RWPE1 (cell line): ENCODE results near the gene FEM1B.
"Not testable (repeated sequence)": the region's sequence is repeated elsewhere in the genome, so short reads cannot be mapped to it uniquely, and the experiment has no call there.

Experiments used
- CTCF ChIA-PET: fragments of 350-600 bp; sonication (Branson Sonifier 250); formaldehyde crosslinking; extraction: SDS; loops from one replicate; lab custom pipeline; 2021; lab: Yijun Ruan, JAX
- POLR2A ChIA-PET: fragments of 400-600 bp; formaldehyde crosslinking; extraction: SDS; loops from one replicate; lab custom pipeline; 2020; ENCODE audit warnings: antibody characterized with exemption; ENCODE audit not compliant: low non-redundant PET; lab: Yijun Ruan, JAX
- DNase-seq: peaks from one replicate; pipeline ENCODE4 v3.0.0; 2012; ENCODE audit warnings: low spot score
- H3K27ac ChIP-seq: fragments of 450-650 bp; 2 replicates; pipeline ENCODE4 v1.5.1; 2017
- TF ChIP-seq, protein P1 (sequence below): fragments of 450-650 bp; conservative IDR thresholded peaks from 2 replicates; pipeline ENCODE4 v1.5.1; 2017; ENCODE audit warnings: low read depth, mild to moderate bottlenecking

Gene FEM1B

DNA sequence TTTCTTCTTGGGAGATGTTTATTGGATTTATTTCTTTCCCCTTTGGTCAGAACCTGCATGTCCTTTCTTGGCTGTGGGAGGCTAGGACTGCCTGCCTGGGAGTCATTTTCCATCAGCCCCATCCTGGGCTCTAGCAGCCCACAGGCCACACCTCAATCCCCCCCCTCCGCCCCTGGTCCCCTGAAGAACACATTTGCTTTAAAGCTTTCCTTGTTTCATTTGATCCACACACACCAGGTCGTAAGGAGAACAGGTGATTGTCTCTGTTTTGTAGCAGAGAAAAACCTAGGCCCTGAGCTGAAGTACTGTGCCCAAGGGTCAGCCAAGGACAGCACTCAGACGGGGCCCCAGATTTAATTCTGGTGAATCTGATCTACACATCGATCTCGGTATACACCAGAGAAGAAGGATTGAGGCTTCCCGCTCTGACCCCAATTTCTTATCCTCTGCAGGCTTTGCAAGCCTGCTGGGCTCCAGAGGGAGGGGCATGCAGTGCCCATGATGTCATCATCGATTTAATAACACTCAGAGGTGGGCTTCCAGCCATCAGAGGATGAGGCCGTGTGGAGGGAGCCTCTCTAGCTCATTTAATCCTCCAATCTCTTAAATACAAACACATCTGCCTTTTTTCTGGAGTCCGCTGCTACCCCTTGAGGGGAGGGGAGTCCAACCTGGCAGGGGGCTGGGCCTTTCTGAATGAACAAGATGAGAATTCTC is 46.3 kb upstream of the FEM1B start:
- H3K27ac ChIP-seq = peak overlapping the region; percentile 8
- POLR2A ChIA-PET = interaction anchor here (0.6 kb wide), 1 partner anchor 1561 kb away, joined by 3 read pairs; no protein-coding TSS in a partner anchor
- DNase-seq = no peak
- CTCF ChIA-PET = interaction anchor here (1.2 kb wide), 1 partner anchor 75 kb away, joined by 3 read pairs; no protein-coding TSS in a partner anchor
- TF ChIP-seq, protein P1, sequence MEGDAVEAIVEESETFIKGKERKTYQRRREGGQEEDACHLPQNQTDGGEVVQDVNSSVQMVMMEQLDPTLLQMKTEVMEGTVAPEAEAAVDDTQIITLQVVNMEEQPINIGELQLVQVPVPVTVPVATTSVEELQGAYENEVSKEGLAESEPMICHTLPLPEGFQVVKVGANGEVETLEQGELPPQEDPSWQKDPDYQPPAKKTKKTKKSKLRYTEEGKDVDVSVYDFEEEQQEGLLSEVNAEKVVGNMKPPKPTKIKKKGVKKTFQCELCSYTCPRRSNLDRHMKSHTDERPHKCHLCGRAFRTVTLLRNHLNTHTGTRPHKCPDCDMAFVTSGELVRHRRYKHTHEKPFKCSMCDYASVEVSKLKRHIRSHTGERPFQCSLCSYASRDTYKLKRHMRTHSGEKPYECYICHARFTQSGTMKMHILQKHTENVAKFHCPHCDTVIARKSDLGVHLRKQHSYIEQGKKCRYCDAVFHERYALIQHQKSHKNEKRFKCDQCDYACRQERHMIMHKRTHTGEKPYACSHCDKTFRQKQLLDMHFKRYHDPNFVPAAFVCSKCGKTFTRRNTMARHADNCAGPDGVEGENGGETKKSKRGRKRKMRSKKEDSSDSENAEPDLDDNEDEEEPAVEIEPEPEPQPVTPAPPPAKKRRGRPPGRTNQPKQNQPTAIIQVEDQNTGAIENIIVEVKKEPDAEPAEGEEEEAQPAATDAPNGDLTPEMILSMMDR = no peak

DNA sequence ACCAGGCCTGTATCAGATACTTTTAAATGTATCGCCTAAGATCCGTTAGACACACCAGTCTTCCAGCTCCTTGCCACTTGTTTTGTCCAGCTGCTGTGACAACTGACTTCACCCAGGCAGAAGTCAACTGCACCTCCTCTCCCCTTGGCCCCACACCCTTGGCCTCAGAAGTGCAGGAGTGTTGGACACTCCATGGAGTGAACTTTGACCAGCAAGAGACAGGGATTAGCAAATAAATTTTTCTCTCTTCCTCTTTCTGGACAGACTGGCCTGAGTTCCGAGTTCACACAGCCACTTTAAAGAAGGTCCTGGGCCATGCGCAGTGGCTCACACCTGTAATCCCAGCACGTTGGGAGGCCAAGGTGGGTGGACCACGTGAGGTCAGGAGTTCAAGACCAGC is 45.1 kb upstream of the FEM1B start:
- ChIA-PET CTCF (no interaction called here), POLR2A (no interaction called here)
- TF ChIP-seq, protein P1 = no peak
- no peak for DNase-seq
- H3K27ac ChIP-seq = no peak overlapping the region

DNA sequence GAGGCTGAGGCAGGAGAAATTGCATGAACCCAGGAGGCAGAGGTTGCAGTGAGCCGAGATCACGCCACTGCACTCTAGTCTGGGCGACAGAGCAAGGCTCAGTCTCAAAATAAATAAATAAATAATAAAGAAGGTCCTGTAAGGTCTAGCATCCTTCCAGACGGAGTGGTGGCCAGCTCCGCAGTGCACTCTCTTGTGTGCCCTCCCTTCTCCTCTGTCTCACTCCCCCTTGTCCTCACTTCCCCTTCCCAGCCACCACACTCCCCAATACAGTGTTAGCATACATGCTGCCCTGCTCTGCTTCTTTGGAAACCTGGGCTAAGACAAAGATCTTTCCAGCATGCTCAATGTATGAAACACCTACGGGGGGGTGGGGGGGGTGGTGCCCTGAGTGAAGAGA is 44.6 kb upstream of the FEM1B start:
- ChIA-PET CTCF (interaction anchor here (1.0 kb wide), 1 partner anchor 11 kb away, joined by 6 read pairs; no protein-coding TSS in a partner anchor), POLR2A (no interaction called here)
- DNase-seq = no peak
- H3K27ac ChIP-seq = no peak overlapping the region
- TF ChIP-seq, protein P1 = no peak

DNA sequence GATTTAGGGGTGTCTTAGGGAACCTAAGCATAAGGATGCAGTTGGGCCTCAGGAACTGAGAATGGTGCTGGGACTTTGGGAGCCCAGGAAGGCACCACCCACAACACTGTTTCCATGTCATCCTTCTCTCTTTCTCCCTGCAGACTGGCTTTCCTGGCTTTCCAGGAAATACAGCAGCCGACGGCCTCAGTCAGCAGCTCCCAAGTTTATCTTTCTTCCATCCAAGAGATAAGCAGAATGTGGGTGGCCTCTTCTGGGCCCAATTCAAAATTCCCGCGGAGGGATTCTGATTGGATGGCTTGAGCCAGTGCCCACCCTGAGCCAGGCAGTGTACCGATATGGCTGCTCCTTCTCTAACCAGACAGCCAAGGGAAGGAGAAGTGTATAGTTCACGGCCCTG is 43.5 kb upstream of the FEM1B start:
- ChIA-PET POLR2A (no interaction called here), CTCF (interaction anchor here (0.7 to 1.0 kb wide), 2 partner anchors 10 to 712 kb away, joined by 3 to 6 read pairs; no protein-coding TSS in a partner anchor)
- DNase-seq = no peak
- TF ChIP-seq, protein P1 = no peak
- H3K27ac ChIP-seq = no peak overlapping the region

GRCh38 chr15:68234520-68234919 is 43.0 kb upstream of the FEM1B start:
- H3K27ac ChIP-seq, POLR2A ChIA-PET, DNase-seq, CTCF ChIA-PET: not testable (repeated sequence)

DNA sequence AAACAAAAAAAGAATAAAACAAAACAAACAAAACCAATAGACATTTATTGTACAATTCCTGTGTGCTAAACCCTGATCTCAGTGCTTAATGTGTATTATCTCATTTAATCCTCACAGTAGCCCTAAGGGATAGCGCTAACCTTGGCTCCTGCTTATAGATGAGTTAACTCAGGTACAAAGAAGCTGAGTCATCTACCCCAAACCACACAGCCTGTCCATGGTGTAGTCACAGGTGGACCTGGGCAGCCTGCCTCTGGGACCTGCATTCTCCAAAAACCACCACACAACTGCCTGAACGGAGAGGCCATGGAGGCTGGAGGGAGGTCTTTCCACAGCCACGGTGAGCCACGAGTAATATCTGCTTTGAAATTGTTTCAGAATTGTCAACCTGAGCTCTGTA is 42.5 kb upstream of the FEM1B start:
- TF ChIP-seq, protein P1 = no peak
- ChIA-PET POLR2A (no interaction called here), CTCF (no interaction called here)
- no peak for DNase-seq
- H3K27ac ChIP-seq = no peak overlapping the region

GRCh38 chr15:68239025-68239424 is 38.5 kb upstream of the FEM1B start:
- H3K27ac ChIP-seq = no peak overlapping the region
- POLR2A ChIA-PET = no interaction called here
- DNase-seq = no peak
- CTCF ChIA-PET = interaction anchor here (1.4 kb wide), 1 partner anchor 14 kb away, joined by 4 read pairs; no protein-coding TSS in a partner anchor
- TF ChIP-seq, protein P1 = no peak
